ENCODE results near the gene MAP1LC3B2.

The MAP1LC3B2 gene

GRCh38 chr12:116609319-116610114 is 50.3 kb downstream of the MAP1LC3B2 start:
- H3K4me3 ChIP-seq (ENCODE audit: low read depth, low read length): no peak overlapping the region

- no peak overlapping the region for H3K4me3 ChIP-seq (ENCODE audit: low read depth, low read length)
Measured at GRCh38 chr12:116610971-116611541, 51.9 kb downstream of the MAP1LC3B2 start.

- no peak overlapping the region for H3K4me3 ChIP-seq (ENCODE audit: low read depth, low read length)
Measured at GRCh38 chr12:116612436-116612835, 53.3 kb downstream of the MAP1LC3B2 start.

- no peak overlapping the region for H3K4me3 ChIP-seq (ENCODE audit: low read depth, low read length)
Measured at GRCh38 chr12:116613256-116613655, 54.1 kb downstream of the MAP1LC3B2 start.

GRCh38 chr12:116614194-116614915 is 55.2 kb downstream of the MAP1LC3B2 start:
- no peak overlapping the region for H3K4me3 ChIP-seq (ENCODE audit: low read depth, low read length)

GRCh38 chr12:116615141-116615861 is 56.1 kb downstream of the MAP1LC3B2 start:
- H3K4me3 ChIP-seq (ENCODE audit: low read depth, low read length): no peak overlapping the region

- no peak overlapping the region for H3K4me3 ChIP-seq (ENCODE audit: low read depth, low read length)
Measured at GRCh38 chr12:116616536-116617248, 57.5 kb downstream of the MAP1LC3B2 start.

- H3K4me3 ChIP-seq (ENCODE audit: low read depth, low read length): no peak overlapping the region
Measured at GRCh38 chr12:116619246-116619645, 60.1 kb downstream of the MAP1LC3B2 start.

- H3K4me3 ChIP-seq (ENCODE audit: low read depth, low read length): no peak overlapping the region
Measured at GRCh38 chr12:116620124-116620491, 60.9 kb downstream of the MAP1LC3B2 start.

- H3K4me3 ChIP-seq (ENCODE audit: low read depth, low read length): no peak overlapping the region
Measured at GRCh38 chr12:116620492-116621191, 61.5 kb downstream of the MAP1LC3B2 start.

GRCh38 chr12:116621194-116621593 is 62.0 kb downstream of the MAP1LC3B2 start:
- H3K4me3 ChIP-seq (ENCODE audit: low read depth, low read length): no peak overlapping the region

- H3K4me3 ChIP-seq (ENCODE audit: low read depth, low read length): no peak overlapping the region
Measured at GRCh38 chr12:116624516-116624915, 65.3 kb downstream of the MAP1LC3B2 start.

- H3K4me3 ChIP-seq (ENCODE audit: low read depth, low read length): no peak overlapping the region
Measured at GRCh38 chr12:116626153-116626552, 67.0 kb downstream of the MAP1LC3B2 start.
